DOHH2 (cell line): ENCODE measurements around the gene PHF10.

Experiments used
- CTCF ChIP-seq: fragments of 200-600 bp; sonication (generic); IDR thresholded peaks from one replicate; pipeline ENCODE4 v1.5.1; 2014; ENCODE audit warnings: antibody characterized with exemption, mild to moderate bottlenecking, low read depth, low read length; ENCODE audit not compliant: poor library complexity, severe bottlenecking
- EZH2phosphoT487 ChIP-seq: fragments of 200-600 bp; sonication (generic); IDR thresholded peaks from 2 replicates; pipeline ENCODE4 v1.6.1; 2017; ENCODE audit warnings: borderline replicate concordance, mild to moderate bottlenecking, antibody characterized with exemption, low read length, moderate library complexity, mixed read lengths

GRCh38 chr6:169726963-169727362, 2.7 kb upstream of the PHF10 start:
- no peak for TF ChIP-seq CTCF
- no peak for TF ChIP-seq EZH2phosphoT487
